AG20443 (cell line): ENCODE measurements around the gene OR8J1.
A peak's percentile ranks its signal among the peaks of the same experiment; 100 is the strongest.
"Not testable (repeated sequence)": the region's sequence is repeated elsewhere in the genome, so short reads cannot be mapped to it uniquely, and the experiment has no call there.

ENCODE experiments used
- DNase-seq: peaks from one replicate; pipeline ENCODE4 v3.0.0; 2012; ENCODE audit warnings: low spot score, mixed read lengths

Gene OR8J1

DNA sequence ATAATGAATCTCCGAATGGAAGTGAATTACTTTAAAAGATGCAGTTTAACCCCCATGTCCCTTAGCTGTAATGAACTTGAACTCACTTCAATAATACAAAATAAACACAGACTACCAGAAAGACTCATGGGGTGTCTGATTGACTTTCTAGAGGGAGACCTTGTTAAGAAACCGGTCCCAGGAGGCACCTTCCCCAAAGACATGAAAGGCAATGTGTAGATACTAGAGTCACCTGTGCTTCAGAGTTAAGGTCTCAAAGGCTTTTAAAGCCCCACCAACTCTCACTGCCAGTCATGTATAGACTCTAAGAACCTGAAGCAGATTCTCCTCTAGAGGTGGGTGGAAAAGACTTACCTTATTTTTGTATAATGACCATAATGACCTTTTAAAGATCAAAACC is at the start of gene OR8J1:
OR8J1 (plus strand) TSS at position 301 of the 400 bp plus-strand sequence. CDS start 5,956 bp downstream, outside the sequence.
- DNase-seq, result no peak

DNA sequence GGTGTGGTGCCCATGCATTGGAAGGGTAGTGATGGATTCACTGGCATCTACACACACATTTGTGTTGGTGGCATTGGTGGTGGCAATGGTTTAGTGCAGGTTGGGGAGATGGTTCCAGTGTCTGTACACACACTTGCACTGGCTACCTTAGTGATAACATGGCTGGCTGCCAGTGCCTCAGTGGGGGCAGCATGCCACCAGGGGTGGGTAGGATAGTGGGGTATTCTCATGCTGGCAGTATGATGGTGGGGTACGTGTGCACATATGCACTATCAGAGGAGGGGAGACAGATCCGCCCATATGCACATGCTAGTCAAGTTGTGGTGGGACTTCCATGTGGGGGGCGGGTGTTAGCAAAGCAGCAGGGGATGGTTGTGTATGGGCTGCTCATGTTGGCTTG is 46.3 kb upstream of the OR8J1 start:
- peak; percentile 5 for DNase-seq

GRCh38 chr11:56314844-56315243 is 39.2 kb upstream of the OR8J1 start, which contains the start of gene OR8K3:
Gene OR8K3 (plus strand): TSS chr11:56315144. CDS start chr11:56318307, 3,163 bp downstream.
- DNase-seq, result no peak

GRCh38 chr11:56331861-56332491 is 22.1 kb upstream of the OR8J1 start:
- no peak for DNase-seq

GRCh38 chr11:56333156-56333555 is 20.9 kb upstream of the OR8J1 start:
- DNase-seq, result no peak

- DNase-seq, result no peak
Measured at GRCh38 chr11:56340289-56340688, 13.8 kb upstream of the OR8J1 start.

- DNase-seq, result no peak
Measured at GRCh38 chr11:56345739-56346138, 8.4 kb upstream of the OR8J1 start, which contains the start of gene OR8K1. Gene OR8K1 (plus strand): TSS chr11:56346039. CDS start chr11:56346039, 0 bp downstream.

- DNase-seq, result no peak
Measured at GRCh38 chr11:56375324-56375723, 21.2 kb downstream of the OR8J1 start, which contains the start of gene OR8U1. Gene OR8U1 (plus strand): TSS chr11:56375624. CDS start chr11:56375624, 0 bp downstream.

DNA sequence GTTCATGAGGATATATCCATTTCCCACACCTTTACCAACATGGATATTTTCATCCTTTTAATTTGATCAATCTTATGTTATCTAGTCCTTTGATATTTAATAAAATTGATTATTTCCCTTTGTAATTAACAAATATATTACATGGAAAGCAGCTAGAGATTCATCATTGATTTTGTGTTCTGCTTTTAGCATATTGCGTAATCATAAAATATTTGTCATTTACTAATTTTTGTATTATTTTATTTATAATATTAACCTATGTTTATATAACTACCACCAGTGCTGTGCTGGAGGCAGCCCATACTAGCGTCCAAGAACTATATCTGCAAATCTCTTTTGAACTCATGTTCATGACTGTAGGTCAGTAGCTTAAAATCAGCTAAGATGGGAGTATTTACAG is 26.0 kb downstream of the OR8J1 start:
- no peak for DNase-seq

DNA sequence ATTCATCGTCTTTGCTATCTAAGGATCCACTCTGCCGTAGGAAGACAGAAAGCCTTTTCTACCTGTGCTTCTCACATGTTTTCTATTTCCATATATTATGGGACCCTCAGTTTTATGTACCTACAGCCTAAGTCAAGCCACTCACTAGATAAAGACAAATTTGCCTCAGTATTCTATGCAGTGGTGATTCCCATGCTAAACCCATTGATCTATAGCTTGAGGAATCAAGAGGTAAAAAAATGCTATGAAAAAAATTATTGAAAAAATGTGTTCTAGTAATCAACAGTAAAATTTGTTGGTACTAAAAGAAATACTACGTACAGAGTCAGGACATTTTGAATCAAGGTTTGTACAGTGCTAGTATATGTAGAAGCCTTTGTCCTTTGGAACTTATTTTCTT is 40.3 kb downstream of the OR8J1 start:
- no peak for DNase-seq

GRCh38 chr11:56396047-56396446 is 42.0 kb downstream of the OR8J1 start:
- DNase-seq, result no peak

- not testable (repeated sequence) for DNase-seq
Measured at GRCh38 chr11:56401858-56402461, 47.9 kb downstream of the OR8J1 start.

DNA sequence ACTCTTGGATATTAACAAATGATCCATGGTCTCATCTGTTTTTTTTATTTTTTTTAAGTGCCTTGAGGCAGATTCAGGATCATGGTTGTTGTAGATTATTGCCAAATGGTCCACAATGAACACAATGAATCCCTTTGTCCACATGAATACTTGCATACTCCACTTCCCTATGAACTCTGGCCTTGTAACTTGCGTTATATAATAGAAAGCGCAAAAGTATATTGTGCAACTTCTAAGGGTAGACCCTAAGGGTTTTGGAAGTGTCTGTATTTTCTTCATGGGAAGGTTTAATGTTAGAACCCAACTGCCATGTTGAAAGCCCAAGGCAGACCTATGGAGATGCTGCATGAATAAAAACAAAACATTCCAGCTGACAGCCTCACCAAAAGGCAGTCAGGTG is 50.3 kb downstream of the OR8J1 start:
- DNase-seq, result no peak

- DNase-seq, result no peak
Measured at GRCh38 chr11:56410801-56411200, 56.7 kb downstream of the OR8J1 start.
